GM18909 (cell line): ENCODE measurements around the gene CCAR1.
"Not testable (repeated sequence)": the region's sequence is repeated elsewhere in the genome, so short reads cannot be mapped to it uniquely, and the experiment has no call there.

ENCODE experiments used
- ATAC-seq: cut with Tn5 transposase; IDR thresholded peaks from one replicate; pipeline ENCODE4 v1.9.1; 2021; ENCODE audit warnings: mild to moderate bottlenecking; ENCODE audit not compliant: unreplicated experiment, poor library complexity

CCAR1 gene, protein sequence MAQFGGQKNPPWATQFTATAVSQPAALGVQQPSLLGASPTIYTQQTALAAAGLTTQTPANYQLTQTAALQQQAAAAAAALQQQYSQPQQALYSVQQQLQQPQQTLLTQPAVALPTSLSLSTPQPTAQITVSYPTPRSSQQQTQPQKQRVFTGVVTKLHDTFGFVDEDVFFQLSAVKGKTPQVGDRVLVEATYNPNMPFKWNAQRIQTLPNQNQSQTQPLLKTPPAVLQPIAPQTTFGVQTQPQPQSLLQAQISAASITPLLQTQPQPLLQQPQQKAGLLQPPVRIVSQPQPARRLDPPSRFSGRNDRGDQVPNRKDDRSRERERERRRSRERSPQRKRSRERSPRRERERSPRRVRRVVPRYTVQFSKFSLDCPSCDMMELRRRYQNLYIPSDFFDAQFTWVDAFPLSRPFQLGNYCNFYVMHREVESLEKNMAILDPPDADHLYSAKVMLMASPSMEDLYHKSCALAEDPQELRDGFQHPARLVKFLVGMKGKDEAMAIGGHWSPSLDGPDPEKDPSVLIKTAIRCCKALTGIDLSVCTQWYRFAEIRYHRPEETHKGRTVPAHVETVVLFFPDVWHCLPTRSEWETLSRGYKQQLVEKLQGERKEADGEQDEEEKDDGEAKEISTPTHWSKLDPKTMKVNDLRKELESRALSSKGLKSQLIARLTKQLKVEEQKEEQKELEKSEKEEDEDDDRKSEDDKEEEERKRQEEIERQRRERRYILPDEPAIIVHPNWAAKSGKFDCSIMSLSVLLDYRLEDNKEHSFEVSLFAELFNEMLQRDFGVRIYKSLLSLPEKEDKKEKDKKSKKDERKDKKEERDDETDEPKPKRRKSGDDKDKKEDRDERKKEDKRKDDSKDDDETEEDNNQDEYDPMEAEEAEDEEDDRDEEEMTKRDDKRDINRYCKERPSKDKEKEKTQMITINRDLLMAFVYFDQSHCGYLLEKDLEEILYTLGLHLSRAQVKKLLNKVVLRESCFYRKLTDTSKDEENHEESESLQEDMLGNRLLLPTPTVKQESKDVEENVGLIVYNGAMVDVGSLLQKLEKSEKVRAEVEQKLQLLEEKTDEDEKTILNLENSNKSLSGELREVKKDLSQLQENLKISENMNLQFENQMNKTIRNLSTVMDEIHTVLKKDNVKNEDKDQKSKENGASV

DNA sequence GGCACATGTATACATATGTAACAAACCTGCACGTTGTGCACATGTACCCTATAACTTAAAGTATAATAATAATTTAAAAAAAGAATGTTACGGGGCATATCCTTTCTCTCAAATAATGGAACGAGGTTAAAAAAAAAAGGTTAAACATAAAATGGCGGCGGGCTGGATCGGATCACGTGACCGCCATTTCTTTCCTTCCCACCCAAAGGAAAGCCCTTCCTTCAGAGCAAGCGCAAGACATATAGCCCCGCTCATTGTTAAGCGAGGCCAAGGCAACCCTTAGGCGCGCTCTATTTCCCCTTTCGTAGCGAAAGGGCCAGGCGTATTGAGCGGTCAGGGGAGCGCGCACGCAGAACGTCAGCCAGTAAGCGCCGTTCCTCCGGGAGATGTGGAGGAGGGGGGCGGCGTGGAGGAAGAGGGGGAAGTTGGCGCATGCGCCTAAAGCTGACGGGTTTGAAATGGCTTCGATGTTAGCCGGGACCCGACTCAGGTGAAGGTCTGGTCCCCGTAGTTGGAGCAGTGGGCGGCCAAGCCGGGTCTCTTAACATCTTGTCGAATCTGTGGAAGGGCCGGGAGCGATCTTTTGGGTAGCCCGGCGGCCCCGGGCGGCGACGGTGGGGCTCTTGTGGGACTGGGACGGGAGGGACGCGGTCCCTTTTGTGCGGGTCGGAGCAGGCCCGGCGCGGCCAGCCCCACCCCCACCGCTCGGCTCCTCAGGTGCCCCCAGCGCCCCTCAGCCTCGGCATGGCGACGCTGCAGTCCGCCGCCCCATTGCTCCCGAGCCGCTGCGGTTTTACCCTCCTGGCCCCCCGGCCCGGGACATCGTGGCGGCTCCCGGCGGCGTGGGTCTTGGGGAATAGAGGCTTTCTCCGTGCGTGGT lies at the start of gene CCAR1:
CCAR1 (plus strand) TSS at position 447 of the 880 bp plus-strand sequence. CDS start 1,266 bp downstream, outside the sequence.
- ATAC-seq, result peak; percentile 99

DNA sequence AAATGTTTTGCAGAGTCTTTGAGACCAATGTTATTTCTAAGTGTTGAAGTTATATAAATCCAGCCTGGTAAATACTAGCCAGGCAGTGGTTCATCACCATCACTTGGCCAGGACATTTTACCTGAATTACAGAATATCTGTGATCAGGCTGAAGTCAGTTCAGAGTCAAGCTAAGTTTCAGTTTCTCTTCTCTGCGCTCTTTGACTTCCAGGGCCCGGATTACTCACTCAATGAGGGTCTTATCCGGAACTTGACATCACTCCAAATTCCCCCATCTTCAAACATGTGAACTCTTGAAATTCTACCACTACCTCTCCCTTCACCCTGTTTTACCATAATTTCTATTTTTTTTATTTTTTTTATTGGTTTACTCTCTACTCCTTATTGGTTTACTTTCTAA lies 36.6 kb upstream of the CCAR1 start:
- peak; percentile 56 for ATAC-seq

DNA sequence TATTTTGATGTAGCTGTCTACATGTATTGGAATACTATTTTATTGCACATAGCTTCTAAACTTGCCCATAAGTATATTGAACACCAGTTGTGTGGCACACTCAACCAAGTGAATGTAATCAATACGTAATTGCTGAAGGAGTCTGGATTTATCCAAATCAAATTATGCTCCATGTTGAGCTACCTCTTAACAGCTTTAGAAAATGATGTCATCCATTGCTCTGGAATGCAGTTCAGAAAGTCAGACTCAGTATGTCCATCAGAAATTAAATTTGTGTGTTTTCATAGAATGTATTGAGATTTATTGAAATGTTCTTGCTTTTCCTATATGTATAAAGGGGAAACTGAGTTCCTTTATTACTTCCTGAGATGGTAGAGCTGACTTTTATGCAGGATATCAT lies 25.0 kb upstream of the CCAR1 start:
- no peak for ATAC-seq

DNA sequence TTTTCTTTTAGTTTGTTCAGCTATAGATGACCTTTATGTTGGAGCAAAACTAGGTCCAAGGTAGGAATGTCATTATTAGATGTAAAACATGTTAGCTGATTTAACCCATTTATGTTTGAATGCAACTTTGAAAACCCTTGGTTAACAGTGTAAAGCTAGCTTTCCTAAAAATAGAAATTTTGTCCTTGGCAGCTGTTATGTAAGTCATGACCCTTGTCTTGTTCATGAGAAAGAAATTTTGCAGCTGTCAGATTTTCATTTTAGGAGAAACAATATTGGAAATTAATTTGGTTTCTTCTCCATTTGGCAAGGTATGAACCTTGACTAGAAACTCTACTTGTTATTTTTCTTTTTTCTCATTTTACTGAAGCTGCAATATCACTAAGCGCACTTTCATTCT lies 23.9 kb upstream of the CCAR1 start:
- no peak for ATAC-seq

DNA sequence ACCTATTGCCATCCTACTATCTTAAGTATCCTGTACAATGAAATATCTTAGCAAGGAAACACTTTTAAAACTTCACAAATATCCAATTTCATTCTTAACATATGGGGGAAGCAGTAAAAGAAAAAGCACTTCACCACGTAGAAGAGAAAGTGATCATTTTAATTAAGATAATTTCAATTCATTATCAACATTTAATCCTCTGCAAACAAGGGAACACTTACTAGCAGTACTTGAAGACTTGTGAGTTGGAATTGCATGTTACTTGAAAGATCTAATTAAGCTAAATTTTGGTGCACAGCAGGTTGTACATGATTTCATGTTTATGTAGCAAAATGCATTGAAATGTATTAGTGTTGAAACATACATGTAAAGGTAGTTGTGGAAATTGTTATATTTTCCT lies 20.8 kb upstream of the CCAR1 start:
- no peak for ATAC-seq

DNA sequence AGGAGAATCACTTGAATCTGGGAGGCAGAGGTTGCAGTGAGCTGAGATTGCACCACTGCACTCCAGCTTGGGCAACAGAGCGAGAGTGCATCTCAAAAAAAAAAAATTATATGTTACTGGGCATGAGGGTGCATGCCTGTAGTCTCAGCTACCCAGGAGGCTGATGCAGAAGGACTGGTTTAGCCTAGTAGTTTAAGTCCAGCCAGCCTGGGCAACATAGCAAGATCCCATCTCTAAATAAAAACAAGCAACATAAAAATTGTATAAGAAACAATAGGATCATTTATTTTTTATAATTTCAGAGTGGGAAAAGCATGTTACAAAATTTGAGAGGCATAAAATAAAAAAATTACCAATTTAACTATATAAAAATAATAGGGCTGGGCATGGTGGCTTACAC lies 15.5 kb upstream of the CCAR1 start:
- ATAC-seq, result no peak

DNA sequence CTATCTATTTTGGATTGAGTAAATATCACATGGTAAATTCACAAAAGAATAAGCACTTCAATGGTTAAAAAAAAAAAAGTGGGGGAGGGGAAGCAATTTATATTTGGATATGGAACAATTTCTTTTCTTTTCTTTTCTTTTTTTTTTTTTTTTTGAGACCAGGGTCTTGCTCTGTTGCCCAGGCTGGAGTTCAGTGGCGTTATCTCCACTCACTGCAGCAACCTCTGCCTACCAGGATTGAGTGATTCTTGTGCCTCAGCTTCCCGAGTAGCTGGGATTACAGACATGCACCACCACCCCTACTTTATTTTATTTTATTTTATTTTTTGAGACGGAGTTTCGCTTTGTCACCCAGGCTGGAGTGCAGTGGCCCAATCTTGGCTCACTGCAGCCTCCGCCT lies 12.1 kb upstream of the CCAR1 start:
- ATAC-seq, result not testable (repeated sequence)

DNA sequence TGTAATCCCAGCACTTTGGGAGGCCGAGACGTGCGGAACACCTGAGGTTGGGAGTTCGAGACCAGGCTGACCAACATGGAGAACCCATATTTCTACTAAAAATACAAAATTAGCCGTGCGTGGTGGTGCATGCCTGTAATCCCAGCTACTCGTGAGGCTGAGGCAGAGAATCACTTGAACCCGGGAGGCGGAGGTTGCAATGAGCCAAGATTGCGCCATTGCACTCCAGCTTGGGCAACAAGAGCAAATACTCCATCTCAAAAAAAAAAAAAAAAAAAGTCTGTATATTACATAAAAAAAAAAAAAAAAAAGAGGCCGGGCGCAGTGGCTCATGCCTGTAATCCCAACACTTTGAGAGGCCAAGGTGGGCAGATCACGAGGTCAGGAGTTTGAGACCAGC lies 8.0 kb upstream of the CCAR1 start:
- ATAC-seq, result not testable (repeated sequence)

DNA sequence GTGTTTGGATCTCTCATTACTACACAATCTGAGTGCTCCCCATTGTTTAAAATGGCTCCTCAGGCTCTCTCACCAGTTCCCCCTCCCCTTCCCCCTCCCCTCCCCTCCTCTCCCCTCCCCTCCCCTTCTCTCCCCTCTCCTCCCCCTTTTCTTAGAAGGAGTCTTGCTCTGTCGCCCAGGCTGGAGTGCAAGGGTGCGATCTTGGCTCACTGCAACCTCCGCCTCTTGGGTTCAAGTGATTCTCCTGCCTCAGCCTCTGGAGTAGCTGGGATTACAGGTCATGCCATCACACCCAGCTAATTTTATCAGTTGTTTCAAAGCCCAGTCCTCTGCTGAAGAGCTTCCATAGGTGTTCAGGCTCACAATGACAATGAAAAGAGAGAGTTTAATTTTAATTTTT lies 3.6 kb upstream of the CCAR1 start:
- ATAC-seq, result no peak

DNA sequence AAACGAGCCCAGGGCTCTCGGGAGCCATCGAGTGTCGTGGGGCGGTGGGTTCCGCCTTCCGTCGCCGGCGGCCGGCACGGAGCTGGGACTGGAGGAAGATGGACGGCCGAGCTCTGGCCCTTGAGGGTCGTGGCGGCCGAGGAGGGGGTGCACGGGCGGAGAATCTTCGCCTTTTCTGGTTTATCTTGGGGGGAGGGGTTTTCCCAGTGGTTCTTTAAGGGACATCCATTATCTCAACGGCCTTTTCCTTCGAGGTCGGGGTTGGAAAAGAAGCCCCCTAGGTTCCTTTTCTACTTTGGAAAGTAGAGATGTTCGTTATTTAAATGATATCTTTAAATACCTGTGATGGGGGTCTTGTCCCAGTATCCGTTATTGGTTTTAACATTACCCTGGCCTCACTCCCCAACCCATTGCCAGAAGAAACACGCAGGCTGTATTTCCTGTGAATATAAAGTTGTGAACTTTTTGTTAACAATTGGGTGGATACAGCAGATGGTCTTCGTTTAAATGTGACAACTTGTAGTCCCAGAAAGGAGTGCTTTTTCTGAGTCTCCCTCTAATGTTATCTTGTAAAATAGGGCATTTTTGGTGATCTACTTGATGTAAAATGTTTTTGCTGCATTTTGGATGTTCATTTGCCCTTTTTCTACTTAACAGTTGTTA lies 765 bp downstream of the CCAR1 start:
- ATAC-seq, result peak; percentile 20

DNA sequence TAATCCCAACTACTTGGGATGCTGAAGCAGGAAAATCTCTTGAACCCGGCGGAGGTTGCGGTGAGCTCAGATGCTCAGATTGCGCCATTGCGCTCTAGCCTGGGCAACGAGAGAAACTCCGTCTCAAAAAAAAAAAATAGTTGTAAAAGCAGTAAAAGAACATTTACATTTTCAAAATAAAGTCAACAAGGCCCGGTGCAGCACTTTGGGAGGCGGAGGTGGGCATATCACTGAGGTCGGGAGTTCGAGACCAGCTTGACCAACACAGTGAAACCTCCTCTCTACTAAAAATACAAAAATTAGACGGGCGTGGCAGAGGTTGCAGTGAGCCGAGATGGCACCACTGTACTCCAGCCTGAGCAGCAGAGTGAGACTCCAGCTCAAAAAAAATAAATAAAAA lies 4.0 kb downstream of the CCAR1 start:
- no peak for ATAC-seq

DNA sequence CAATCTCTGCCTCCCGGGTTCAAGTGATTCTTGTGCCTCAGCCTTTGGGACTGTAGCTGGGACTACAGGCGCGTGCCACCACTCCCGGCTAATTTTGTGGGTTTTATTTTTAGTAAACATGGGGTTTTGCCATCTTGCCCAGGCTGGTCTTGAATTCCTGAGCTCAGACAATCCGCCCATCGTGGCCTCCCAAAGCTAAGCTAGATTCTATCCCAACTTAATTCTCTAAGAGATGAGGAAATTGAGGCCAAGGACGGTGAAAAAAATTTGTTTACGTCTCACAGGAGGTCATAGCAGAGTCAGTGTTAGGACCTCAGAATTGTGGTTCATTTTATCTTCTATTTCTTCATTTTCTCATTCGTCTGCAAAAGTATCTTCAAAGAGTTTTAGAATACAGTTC lies 6.1 kb downstream of the CCAR1 start:
- ATAC-seq, result no peak

DNA sequence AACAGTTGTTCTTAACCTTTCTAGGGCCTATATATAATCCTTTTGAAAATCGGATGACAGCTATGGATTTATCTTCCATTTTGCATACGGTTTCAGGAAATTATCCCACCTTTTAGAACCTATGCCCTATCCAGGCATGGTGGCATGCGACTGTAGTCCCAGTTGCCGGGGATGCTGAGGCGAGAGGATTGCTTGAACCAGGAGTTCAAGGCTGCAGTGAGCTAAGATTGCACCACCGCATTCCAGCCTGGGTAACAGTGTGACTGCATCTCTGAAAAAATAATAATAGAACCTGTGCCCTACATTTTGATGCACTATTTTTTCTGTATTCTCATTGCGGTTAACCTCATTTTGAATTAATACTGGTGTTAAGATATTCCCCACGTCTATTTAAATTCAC lies 11.6 kb downstream of the CCAR1 start:
- no peak for ATAC-seq

DNA sequence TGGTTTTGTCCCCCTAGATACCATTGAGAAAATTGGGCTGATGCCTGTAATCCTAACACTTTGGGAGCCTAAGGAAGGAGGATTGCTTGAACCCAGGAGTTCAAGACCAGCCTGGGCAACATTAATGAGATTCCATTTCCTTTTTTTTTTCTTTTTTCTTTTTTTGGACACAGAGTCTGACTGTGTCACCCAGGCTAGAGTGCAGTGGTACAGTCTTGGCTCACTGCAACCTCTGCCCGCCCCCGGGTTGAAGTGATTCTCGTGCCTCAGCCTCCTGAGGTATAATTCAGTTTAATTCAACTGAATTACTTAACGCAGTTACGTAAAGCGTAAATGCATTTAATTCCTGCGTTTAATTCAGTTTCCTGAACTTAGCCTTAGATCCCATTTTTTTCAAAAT lies 13.3 kb downstream of the CCAR1 start:
- no peak for ATAC-seq

DNA sequence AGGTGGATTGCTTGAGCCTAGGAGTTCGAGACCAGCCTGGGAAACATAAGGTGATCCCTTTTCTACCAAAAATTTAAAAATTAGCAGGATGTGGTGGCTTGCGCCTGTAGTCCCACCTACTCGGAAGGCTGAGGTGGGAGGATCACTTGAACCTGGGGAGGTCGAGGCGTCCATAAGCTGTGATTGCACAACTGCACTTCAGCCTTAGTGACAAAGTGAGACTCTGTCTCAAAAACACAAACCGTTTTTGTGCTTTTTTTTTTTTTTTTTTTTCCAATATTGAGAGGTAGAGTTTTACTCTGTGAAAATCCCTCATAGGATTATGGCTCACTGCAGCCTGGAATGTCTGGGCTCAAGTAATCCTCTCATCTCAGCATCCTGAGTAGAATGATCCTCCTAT lies 14.1 kb downstream of the CCAR1 start:
- no peak for ATAC-seq

DNA sequence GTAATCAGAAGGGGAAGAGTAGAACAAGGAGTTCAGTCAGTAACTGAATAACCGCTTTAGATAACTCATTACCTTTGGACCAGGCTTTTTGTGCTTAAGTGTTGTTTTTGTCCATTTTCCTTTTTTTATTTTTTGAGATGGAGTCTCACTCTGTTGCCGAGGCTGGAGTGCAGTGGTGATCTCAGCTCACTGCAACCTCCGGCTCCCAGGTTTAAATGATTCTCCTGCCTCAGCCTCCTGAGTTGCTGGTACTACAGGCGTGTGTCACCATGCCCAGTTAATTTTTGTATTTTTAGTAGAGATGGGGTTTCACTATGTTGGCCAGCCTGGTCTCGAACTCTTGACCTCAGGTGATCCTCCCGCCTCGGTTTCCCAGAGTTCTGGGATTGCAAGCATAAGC lies 14.7 kb downstream of the CCAR1 start:
- ATAC-seq, result not testable (repeated sequence)

DNA sequence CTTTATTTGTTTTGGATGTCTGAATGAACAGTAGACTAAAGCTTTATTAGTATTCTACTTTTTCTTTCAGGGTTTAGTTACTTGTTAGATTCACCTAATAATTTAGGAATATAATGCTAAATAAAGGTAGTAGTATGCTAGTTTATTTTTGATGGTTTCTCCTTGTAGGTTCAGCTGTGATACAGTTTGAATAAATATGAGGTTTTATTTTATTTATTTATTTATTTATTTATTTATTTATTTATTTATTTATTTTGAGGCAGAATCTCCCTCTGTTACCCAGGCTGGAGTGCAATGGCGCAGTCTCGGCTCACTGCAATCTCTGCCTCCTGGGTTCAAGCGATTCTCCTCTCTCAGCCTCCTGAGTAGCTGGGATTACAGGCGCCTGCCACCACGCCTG lies 19.6 kb downstream of the CCAR1 start:
- not testable (repeated sequence) for ATAC-seq

DNA sequence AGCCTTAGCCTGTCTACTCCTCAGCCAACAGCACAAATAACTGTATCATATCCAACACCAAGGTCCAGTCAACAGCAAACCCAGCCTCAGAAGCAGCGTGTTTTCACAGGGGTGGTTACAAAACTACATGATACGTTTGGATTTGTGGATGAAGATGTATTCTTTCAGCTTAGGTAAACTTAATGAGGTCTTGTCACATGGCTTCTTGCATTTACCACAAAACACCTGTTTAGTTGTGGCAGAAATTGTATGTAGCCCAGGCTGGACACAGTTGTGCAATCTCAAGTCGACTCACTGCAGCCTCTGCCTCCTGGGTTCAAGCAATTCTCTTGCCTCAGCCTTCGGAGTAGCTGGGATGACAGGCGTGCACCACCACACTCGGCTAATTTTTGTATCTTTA lies 21.4 kb downstream of the CCAR1 start:
- ATAC-seq, result no peak

DNA sequence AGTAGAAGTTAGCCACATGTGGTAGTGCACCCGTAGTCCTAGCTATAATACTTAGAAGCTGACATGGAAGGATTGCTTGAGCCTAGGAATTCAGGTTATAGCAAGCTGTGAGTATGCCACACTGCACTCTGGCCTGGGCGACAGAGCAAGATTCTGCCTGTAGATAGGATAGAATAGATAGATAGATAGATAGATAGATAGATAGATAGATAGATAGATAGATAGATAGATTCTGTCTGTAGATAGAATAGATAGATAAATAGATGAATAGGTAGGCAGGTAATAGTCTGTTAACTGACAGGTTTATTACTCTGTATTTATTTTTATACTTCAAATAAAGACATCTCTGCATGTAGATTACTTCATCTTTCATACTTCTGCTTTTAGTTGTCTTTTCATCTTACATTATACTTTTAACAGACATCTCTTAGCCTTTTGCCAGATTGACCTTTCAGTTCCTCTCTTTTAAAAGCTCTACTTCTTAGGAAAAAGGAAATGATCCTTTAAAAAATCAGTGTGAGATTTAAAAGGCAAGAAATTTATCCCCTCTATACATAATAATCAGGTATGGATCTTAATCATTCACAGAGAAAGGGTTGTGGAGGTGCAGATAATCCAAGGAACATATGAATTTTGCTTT lies 31.8 kb downstream of the CCAR1 start:
- ATAC-seq, result no peak
